HG03175 (cell line): ENCODE results near the gene SLC36A4.
"Not testable (repeated sequence)": the region's sequence is repeated elsewhere in the genome, so short reads cannot be mapped to it uniquely, and the experiment has no call there.

Experiments used
- ATAC-seq: cut with Tn5 transposase; IDR thresholded peaks from one replicate; pipeline ENCODE4 v1.9.1; 2021; ENCODE audit warnings: mild to moderate bottlenecking, moderate library complexity; ENCODE audit not compliant: unreplicated experiment

Gene SLC36A4

DNA sequence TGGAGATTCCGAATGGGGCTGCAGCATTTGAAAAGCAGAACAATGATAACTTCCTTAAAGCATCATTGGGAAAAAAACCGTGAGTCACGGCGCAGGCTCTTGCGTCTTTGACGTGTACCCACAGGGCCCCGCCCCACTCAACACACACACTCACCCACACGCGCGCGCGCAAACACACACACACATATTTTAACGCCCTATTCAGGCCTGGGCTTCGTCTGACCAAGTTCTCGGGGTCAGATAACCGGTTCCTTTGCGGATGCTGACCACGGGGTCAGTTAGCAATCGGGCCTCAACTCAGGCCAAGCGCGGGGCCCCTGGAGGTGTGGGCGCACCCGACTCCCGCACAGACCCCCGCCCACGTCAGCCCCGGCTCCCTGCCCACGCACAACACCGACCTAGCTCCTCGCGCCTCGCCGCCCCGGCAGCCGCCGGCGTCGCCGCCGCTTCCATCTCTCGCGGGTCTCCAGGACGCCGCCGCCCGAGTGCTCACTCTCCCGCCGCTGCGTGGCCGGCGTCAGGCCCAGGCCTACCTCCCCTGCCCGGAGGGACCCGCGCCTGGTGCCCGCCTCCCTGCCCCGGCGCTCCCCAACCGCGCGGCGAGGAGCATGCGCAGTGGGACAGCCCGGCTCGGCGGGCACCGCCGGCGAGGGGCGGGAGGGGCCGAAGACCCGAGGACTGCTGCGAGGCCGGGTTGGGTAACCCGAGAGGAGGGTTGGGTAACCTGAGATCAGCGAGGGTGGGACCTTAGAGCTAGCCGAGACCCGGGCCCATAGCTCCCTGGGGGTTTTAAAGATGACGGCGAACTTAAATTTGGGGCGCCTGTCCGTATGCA lies at the start of gene SLC36A4:
Gene SLC36A4 (minus strand): TSS at position 612 of the 835 bp plus-strand sequence. CDS start 159 bp downstream, at position 453.
- ATAC-seq: peak; percentile 88

DNA sequence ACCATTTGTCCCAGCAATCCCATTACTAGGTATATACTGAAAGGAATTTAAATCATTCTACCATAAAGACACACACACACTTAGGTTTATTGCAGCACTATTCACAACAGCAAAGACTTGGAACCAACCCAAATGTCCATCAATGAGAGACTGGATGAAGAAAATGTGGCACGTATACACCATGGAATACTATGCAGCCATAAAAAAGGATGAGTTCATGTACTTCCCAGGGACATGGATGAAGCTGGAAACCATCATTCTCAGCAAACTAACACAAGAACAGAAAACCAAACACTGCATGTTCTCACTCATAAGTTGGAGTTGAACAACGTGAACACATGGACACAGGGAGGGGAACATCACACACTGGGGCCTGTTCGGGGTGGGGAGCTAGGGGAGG lies 49.0 kb upstream of the SLC36A4 start:
- ATAC-seq: not testable (repeated sequence)

DNA sequence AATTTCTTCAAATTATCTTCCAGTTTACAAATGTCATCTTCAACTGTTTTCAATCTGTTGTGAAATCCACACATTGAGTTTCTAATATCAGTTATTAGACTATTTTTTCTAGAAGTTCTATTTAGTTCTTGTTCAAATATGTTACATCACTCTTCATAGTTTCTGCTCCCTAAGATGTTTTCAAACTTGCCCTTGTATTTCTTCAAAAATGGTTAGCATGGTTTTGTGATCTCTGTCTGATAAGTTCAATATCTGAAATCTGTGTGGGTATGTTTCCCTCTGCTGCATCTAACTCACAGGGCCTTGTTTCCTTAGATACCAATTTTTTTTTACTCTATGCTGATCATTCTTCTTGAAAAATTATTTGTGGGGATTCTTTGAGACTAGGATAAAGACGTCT lies 46.2 kb upstream of the SLC36A4 start:
- no peak for ATAC-seq

DNA sequence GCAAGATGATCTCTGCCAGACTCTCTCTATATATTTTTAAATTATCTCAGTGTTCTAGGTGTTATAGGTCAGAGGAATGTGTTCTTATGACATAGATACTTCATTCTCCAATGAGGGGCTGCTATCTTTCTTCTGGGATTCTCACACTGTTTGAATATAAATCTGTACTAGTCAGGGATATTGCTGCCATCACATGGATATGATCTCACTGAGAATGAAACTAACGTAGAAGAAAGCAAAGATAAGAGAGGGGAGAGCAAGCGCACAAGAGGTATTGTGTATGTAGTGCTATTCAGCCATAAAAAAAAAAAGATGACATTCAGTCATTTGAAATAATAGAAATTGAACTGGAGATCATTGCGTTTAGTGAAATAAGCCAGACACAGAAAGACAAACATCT lies 42.2 kb upstream of the SLC36A4 start:
- no peak for ATAC-seq

DNA sequence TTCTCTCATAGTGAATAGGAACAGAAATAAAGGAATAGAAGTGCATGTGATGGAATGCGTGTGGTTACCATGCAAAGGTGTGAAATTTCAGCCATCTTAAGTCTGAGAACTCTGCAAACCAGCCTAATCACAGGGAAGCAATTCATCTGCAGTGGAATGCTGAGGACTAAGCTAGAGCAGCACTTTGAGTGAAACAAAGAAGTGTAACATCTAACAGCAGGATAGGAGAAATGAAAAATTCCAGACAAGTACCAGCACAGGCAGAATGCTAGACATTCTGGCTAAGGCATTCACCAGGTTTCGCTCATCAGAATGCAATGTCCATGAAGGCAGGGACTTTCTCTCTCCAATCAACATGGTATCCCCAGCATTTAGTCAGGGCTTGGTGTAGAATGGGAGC lies 41.2 kb upstream of the SLC36A4 start:
- no peak for ATAC-seq

DNA sequence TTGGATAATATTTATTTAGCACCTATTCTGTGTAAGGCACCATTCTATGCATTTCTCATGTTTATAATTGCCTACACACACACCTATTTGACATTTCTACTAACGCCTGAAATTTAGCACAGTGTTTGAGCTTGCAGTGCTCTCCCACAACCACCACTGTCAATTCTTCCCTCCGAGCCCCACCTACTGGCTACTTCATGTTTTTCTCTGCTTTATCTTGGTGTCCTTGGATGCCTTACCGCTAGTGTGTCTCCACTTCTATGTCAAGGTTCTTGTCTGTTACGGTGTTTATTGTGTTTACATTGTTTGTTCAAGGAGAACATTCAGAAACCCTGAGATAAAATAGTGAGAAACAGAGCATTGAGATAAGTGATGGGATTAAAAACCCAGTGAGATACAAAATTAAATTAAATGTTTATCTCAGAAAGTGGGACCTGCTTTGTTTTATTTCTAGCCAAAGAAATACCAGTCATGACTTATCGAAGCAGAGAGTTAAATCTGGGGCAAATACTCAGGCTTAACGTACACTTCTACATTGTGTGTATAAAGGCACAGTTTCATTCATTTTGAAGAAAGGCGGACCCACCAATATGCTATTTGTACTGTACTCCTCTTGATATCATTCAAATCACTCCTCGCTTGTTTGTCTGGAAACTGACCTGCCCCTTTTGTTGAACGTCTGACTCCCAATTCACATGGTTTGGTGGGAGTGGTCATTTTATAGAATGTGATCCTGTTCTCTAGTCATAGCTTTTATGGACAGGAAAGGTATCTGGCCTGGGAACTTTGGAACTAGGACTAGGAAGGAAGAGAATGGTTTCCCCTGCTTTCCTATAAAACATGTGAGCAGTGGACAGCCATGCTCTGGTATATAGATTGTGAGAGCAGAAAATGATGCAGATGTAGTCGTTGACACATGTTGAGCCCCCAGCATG lies 39.2 kb upstream of the SLC36A4 start:
- peak; percentile 59 for ATAC-seq

DNA sequence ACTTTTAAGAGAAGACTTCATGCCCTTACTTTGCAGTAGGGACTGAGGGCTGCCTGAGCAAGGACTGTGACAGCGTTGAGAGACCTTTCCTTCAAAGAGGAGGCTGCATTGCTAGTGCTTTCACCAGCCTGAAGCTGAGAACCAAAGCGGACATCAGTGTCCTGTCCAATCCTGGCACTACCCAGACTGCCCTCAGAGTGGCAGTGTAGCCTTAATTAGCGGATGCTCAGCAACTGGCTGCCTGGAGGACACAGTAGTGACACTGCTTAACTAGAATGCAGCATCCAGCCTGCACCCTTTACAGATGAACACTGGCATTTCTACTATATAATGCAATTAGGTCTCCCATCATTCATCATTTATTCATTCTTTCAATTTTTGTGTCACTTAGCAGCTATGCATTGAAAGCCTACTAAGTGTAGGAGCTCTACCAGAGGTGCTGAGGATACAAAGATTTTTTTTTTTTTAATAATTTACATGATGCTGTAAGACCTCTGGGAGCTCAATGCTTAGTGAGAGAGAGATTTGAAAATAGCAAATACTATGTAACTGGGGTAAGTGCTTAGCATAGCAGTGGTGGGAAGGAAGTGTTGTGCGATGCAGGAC lies 36.9 kb upstream of the SLC36A4 start:
- ATAC-seq: peak; percentile 97

DNA sequence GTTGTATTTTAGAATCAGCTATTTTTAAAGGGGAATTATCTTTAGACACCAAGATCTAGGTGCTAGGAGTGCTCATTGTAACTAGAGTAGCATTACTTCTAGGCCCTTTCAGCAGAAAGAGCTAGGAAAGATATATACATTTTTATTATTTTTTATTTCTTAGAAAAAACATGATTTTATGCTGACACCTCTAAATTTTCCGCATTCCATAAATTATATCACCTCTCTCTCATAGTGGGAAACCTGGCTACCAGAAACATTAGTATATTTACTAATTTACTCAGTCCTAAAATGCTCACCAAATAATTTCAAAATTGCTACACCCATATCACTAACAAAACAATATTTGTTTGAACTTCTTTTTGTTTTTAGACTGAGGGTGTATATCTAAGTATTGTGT lies 32.1 kb upstream of the SLC36A4 start:
- ATAC-seq: no peak

DNA sequence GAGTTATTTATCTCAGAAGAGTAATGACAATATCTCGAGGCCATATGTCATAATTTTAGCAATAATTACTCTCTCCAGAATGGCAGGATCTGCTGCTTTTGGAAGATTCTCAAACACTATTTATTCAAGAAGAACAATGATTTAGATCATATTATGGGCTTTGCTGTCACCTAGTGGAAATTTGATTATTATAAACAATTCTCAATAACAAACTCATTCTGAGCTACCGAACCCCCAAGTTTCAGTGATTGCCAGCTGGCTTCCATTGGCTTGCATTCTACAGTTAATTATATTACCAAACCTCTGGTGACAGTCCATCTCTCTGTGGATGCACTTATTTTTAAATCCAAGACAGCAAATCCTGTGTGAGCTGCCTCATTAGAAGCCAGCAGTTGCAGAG lies 27.9 kb upstream of the SLC36A4 start:
- no peak for ATAC-seq

DNA sequence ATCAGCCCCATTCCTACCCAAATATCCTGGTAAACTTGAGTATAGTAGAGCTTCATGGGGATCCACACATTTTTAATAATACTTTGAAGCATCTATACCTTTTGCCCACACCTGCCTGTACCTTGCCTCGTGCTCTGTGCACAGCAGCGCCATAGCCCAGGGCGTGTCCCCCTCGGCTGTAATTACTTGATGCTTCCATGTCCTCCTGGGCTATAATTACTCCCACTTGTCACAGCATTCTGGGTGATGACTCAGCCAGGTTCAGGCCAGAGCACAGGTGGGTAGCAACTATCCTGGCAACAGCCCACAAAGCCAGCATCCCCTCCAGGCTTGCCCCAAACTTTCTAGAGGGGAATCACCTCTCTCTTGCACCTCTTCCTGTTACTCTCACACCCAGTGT lies 23.7 kb upstream of the SLC36A4 start:
- ATAC-seq: no peak

DNA sequence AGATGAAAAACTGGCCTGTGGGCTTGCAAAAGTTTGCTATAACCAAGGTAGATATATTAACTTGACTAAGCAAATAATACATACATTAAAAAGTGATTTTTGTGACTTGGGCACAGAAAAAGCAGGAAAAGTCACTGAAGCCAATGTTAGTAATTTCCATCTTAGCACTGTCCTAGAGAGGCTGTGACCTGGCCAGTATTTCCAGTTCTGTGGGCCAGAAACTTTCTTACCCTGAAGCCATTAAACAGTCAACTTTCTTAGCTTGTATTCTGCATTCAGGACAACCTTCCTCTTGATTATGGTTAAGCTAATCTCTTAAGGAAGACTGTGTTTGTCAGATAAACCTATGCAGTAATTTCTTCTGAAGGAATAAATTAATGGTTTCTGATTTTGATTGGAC lies 22.3 kb upstream of the SLC36A4 start:
- no peak for ATAC-seq

DNA sequence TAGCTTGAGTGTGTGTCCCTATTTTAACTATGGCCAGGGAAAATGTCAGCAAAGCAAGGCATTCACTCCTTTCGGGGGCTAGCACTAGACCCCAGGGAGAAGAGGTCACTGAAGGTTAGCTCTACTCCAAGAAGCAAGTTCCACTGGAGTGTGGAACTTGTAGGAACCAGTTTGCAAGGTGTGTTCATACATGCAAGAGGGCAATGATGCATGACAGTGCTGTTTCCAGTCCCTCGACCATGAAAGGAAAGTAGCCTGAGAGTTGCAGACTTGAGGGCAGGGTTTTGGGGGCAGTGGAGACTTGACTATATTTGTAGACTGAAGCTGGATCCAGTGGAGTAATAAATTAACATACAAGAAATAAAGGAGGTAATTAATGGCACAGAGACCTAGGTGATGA lies 21.6 kb upstream of the SLC36A4 start:
- ATAC-seq: peak; percentile 70

DNA sequence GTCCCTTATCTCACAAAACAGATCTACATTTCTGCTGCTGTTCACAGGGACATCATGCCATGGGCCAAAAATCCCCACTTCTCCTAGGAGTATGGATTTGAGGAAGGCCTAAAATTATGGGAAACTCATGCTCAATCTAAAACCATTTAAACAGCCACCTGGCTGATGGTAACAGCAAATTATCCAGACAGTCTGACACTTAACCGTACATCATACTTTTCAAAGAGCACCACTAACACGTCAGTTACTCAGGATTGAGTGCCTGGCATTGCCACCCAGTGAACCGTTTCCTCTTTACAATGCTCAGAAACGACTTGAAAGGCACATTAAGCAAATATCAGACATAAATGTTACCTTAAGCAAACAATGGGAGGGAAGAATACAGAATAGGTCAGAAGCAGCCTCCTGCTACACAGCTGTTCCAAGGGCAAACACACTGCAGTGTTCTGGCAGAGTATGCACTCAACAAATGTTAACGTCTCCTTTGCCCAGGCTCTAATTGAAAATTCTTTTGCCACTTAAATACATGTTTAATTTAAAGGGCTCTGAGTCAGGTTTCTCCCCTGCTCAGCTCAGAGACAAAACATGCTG lies 18.8 kb upstream of the SLC36A4 start:
- ATAC-seq: no peak

DNA sequence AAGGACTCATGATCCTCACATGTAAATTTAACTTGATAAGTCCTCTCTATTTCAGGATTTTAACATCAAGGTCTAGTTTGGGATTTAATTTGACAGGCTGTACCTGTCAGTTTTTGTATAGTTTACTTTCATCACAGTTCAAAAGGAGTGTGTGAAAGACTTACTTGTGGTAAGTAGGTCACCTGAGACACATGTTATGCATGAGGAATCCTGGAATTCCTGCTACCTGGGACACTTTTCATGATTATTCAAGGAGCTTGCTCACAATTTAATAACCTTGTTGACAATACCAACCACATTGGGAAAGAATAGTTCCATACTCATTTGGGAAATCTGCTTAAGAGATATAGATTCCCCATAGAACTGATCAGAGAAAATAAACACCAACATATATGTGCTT lies 15.8 kb upstream of the SLC36A4 start:
- no peak for ATAC-seq

DNA sequence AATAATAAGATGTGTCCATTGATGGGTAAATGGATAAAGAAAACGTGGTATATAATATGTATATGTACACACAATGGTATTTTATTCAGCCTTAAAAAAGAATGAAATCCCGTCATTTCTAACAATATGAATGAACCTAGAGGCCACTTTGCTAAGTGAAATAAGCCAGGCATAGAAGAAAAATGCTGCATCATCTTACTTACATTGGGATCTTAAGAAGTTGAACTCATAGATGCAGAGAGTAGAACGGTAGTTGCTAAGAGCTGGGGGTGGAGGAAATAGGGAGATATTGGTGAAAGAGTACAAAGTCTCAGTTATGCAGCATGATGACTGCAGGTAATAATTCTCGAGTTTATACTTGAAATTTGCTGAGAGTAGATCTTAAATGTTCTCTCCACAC lies 14.3 kb upstream of the SLC36A4 start:
- no peak for ATAC-seq

DNA sequence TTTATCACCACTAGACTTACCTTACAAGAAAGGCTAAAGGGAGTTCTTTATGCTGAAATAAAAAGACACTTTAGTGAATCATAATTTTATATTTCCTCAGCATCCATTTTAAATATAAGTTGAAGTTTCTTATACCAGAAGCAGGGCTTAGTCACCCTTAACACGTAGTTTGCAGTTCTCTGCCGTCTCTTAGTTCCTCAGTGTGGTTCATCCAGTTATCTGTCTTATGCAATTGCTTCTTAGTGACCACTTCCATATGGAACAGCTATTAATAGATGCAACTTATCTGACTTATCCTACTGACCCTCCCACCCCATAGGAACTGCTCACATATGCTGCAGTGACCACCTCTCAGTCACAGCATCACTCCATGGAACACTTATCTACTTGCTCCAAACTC lies 11.7 kb upstream of the SLC36A4 start:
- ATAC-seq: no peak

DNA sequence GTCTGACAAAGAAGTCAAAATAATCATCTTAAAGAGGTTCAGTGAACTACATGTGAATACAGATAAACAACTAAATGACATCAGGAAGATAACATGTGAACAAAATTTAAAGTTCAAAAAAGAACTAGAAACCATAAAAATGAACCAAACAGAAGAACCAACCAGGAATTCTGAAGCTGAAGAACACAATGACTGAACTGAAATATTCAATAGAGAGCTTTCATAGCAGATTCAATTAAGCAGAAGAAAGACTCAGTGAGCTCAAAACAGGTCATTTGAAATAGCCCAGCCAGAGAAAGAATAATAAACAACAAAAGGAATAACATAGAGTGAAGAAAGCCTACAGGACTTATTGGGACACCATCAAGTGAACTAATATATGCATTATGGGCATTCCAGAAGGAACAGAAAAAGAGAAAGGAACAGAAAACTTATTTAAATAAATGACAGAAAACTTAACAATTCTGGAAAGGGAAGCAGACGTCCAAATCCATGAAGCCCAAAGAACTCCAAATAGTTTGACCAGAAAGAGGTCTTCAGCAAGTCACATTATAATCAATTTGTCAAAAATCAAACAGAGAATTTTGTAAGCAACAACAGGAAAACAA lies 11.0 kb upstream of the SLC36A4 start:
- ATAC-seq: no peak

DNA sequence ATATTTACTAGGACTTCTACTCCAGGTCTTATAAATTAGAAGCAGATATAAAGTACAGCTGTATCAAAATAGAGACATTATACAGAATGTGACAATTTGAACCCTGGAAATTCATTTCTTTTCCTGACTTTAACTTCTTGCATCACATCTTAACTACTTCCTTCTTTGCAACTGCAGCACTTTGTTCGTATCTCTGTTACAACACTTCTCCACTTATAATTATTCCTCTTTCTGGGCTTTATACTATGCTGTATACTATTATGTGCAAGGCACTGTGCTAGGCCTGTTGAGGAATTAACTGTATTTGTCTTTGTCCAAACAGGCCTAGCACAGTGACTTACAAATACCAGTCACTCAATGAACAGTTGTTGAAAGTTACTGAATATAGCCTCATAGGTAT lies 1.8 kb upstream of the SLC36A4 start:
- no peak for ATAC-seq

DNA sequence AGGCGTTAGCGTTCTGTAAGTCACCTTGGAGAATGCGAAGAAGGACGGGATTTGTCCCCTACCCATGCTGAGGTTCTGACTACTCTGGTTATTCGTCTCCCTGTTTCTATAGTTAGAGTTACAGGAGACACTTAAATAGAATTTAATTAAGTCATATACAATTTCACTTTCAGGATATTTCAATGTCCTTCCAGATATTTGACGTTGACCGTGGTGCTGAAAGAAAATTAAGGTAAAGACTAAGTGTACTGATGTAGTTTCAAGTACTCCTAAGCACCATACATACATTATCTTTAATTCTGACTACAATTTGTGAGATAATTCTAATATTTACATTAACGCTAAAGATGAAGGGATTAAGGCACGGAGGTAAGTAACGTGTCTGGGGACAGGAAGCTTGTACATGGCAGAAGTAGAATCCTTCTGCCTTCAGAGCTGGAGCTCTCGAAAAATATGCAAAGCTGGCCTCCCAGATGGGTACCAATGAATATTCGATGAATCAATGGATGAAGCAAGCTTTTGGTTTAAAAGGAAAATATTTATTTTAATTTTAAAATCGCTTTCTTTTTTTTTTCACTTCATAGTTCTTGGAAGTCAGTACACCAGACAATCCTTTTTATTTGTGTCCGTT lies 539 bp upstream of the SLC36A4 start:
- ATAC-seq: no peak

DNA sequence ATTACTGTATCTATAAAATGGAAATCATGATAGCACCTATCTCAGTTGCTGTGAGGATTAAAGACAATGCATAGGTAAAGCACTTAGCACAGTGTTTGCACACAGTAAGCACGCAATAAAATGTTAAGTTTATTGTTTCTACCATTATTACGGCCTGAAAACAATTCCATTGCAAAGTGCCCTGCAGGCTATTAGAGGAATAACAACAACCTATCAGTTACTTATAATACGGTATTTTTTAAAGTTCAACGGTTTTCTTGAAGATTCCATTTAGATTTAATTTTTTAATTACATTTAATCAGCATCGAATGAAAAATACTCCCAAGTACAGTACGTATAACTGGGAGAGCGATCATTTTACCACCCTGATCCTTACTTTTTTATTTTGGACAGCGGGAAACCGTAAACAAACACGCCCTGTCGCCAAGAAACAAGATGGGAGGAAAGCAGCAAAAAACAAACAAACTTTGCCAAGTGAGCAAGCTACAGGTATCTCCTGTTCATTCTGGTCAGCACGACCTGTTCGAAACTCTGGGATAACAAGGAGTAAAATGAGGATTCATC lies 893 bp downstream of the SLC36A4 start:
- ATAC-seq: peak; percentile 24
